Astrocyte (in vitro differentiated cells and primary cell): ENCODE data around the gene IGSF3. TPM values are rescaled to one million over a fixed set of nuclear protein-coding genes. Genes with fewer than 3 reads are reported as not detected.
"Not testable (repeated sequence)": the region's sequence is repeated elsewhere in the genome, so short reads cannot be mapped to it uniquely, and the experiment has no call there.

Source experiments
- DNase-seq: peaks from one replicate; pipeline ENCODE4 v3.0.0-alpha.2; 2010; ENCODE audit warnings: low read depth
- FAIRE-seq: peaks from 2 replicates; lab custom pipeline; 2011; peaks lifted over from hg19 to GRCh38; lab: Jason Lieb, UNC
- H2AFZ ChIP-seq: 2 replicates; pipeline ENCODE4 v1.6.0; 2012; ENCODE audit warnings: low read depth, low read length, inconsistent platforms
- H3K27ac ChIP-seq: 2 replicates; pipeline ENCODE4 v1.5.1; 2011; ENCODE audit warnings: low read depth, low read length, inconsistent platforms
- H3K27me3 ChIP-seq: 2 replicates; pipeline ENCODE4 v1.6.0; 2011; ENCODE audit warnings: low read length, inconsistent platforms; ENCODE audit not compliant: insufficient read depth
- H3K36me3 ChIP-seq: 2 replicates; pipeline ENCODE4 v1.5.1; 2011; ENCODE audit warnings: low read length, inconsistent platforms; ENCODE audit not compliant: insufficient read depth
- H3K4me1 ChIP-seq: 2 replicates; pipeline ENCODE4 v1.5.1; 2011; ENCODE audit warnings: low read length, inconsistent platforms; ENCODE audit not compliant: insufficient read depth
- H3K4me2 ChIP-seq: 2 replicates; pipeline ENCODE4 v1.6.0; 2012; ENCODE audit warnings: low read length, inconsistent platforms
- H3K4me3 ChIP-seq: 2 replicates; pipeline ENCODE4 v1.5.1; 2011; ENCODE audit warnings: low read depth, mild to moderate bottlenecking, low read length, inconsistent platforms; ENCODE audit not compliant: insufficient read depth
- H3K79me2 ChIP-seq: 2 replicates; pipeline ENCODE4 v1.6.0; 2012; ENCODE audit warnings: mild to moderate bottlenecking, low read length, inconsistent platforms; ENCODE audit not compliant: insufficient read depth
- H3K9ac ChIP-seq: 2 replicates; pipeline ENCODE4 v1.6.0; 2012; ENCODE audit warnings: mild to moderate bottlenecking, low read length, inconsistent platforms
- H3K9me3 ChIP-seq: 2 replicates; pipeline ENCODE4 v1.5.1; 2012; ENCODE audit warnings: low read depth, mild to moderate bottlenecking, low read length, inconsistent platforms; ENCODE audit not compliant: insufficient read depth
- H4K20me1 ChIP-seq: 2 replicates; pipeline ENCODE4 v1.6.0; 2012; ENCODE audit warnings: low read length, inconsistent platforms; ENCODE audit not compliant: insufficient read depth
- H3K27ac Mint-ChIP-seq: one replicate; pipeline ENCODE4 v1.8.0; 2021; ENCODE audit warnings: mild to moderate bottlenecking, mixed read lengths; ENCODE audit not compliant: unreplicated experiment
- H3K27me3 Mint-ChIP-seq: one replicate; pipeline ENCODE4 v1.8.0; 2021; ENCODE audit warnings: low read depth, mixed read lengths; ENCODE audit not compliant: unreplicated experiment
- H3K36me3 Mint-ChIP-seq: one replicate; pipeline ENCODE4 v1.8.0; 2021; ENCODE audit warnings: low read depth, mixed read lengths; ENCODE audit not compliant: unreplicated experiment
- H3K4me1 Mint-ChIP-seq: one replicate; pipeline ENCODE4 v1.8.0; 2021; ENCODE audit warnings: low read depth, mixed read lengths; ENCODE audit not compliant: unreplicated experiment
- H3K4me3 Mint-ChIP-seq: one replicate; pipeline ENCODE4 v1.8.0; 2021; ENCODE audit warnings: mild to moderate bottlenecking, moderate library complexity, mixed read lengths; ENCODE audit not compliant: unreplicated experiment
- H3K9me3 Mint-ChIP-seq: one replicate; pipeline ENCODE4 v1.8.0; 2021; ENCODE audit warnings: mild to moderate bottlenecking, mixed read lengths; ENCODE audit not compliant: unreplicated experiment
- CTCF ChIP-seq: IDR thresholded peaks from 2 replicates; pipeline ENCODE4 v1.5.1; 2011; ENCODE audit warnings: low read depth, mild to moderate bottlenecking, inconsistent platforms, low read length, moderate library complexity; ENCODE audit not compliant: insufficient read depth
- EZH2 ChIP-seq: IDR thresholded peaks from 2 replicates; pipeline ENCODE4 v1.6.1; 2012; ENCODE audit warnings: mild to moderate bottlenecking, low read length, inconsistent platforms; ENCODE audit not compliant: insufficient read depth
- total RNA-seq: library from RNA; stranded (reverse); gene quantifications from 2 replicates; pipeline ENCODE4 v1.2.1, GENCODE V29; 2021

IGSF3 gene
- total RNA-seq, 1 donor from 2014 or later: 11.7 TPM

DNA sequence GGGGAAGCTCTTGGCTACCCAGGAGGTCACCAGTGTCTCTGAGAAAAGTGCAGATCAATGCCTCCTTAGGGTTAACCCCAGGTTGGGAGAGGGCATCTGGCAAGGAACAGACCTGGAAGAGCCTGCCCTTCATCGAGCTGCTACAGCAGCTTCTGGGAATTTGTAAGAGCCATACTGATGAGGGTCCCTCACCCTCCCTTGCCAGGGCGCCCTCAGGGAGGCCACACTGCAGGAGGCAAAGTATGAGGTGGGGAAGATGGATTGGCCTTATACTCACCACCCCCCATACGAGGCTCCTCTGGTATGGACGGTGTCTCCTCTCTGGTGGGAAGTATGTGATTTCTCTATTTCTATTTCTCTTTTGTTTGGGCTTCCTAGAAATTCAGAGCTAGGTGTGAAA is 13.2 kb downstream of the IGSF3 start:
- Mint-ChIP-seq H3K27me3 (peaks cover 11% of the 10 kb centered on the region), H3K4me3 (no peak overlapping the region), H3K27ac (no peak overlapping the region), H3K4me1 (peaks cover 9% of the 10 kb centered on the region), H3K36me3 (peaks cover 4% of the 10 kb centered on the region), H3K9me3 (peaks cover 1% of the 10 kb centered on the region)
- DNase-seq: no peak
- Histone ChIP-seq H3K27ac (no peak overlapping the region), H3K4me3 (no peak overlapping the region), H3K36me3 (no peaks in the 10 kb centered on the region), H3K27me3 (no peaks in the 10 kb centered on the region), H3K9me3 (no peaks in the 10 kb centered on the region), H3K4me1 (no peaks in the 10 kb centered on the region), H3K4me2 (no peak overlapping the region), H4K20me1 (no peaks in the 10 kb centered on the region), H3K9ac (no peak overlapping the region), H2AFZ (no peak overlapping the region), H3K79me2 (no peaks in the 10 kb centered on the region)
- no peak for TF ChIP-seq CTCF
- TF ChIP-seq EZH2: no peak
- FAIRE-seq: no peak

- not testable (repeated sequence) for H3K4me3 ChIP-seq, H3K36me3 Mint-ChIP-seq, H3K4me2 ChIP-seq, H4K20me1 ChIP-seq, H3K4me1 ChIP-seq, H3K36me3 ChIP-seq, H2AFZ ChIP-seq, H3K9me3 Mint-ChIP-seq, H3K27me3 ChIP-seq, H3K79me2 ChIP-seq, H3K9me3 ChIP-seq, FAIRE-seq, H3K4me3 Mint-ChIP-seq, H3K27ac Mint-ChIP-seq, H3K27ac ChIP-seq, H3K9ac ChIP-seq, DNase-seq
- H3K4me1 Mint-ChIP-seq: peaks cover 17% of the 10 kb centered on the region
- peaks cover 11% of the 10 kb centered on the region for H3K27me3 Mint-ChIP-seq
Measured at GRCh38 chr1:116652598-116652997, 14.9 kb downstream of the IGSF3 start.

DNA sequence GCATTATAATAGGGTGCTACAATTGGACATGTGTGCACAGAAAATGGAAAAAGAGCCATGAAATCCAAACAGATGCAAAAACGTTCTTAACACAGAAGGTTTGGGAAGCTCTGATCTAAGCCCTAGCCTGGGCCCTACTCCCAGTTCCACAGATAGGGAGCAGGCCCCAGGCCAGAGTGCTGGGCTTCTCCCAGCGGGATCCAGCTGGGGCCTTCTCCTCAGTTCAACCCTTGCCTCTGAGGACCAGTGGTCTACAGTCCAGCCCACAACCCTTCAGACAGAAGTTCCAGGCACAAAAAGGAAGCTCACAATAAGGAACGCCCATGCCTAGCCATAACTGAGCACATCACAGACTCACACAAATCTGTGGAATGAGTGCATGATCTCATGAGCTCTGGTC is 16.8 kb downstream of the IGSF3 start:
- not testable (repeated sequence) for H3K9ac ChIP-seq, H2AFZ ChIP-seq, H3K4me1 ChIP-seq, H3K36me3 ChIP-seq, H3K27me3 ChIP-seq, H3K9me3 ChIP-seq, H4K20me1 ChIP-seq, H3K27ac Mint-ChIP-seq, H3K36me3 Mint-ChIP-seq, DNase-seq, H3K4me3 ChIP-seq, H3K79me2 ChIP-seq, H3K4me3 Mint-ChIP-seq, H3K4me2 ChIP-seq, H3K27ac ChIP-seq, H3K9me3 Mint-ChIP-seq, FAIRE-seq
- Mint-ChIP-seq H3K27me3 (peaks cover 13% of the 10 kb centered on the region), H3K4me1 (peaks cover 17% of the 10 kb centered on the region)

DNA sequence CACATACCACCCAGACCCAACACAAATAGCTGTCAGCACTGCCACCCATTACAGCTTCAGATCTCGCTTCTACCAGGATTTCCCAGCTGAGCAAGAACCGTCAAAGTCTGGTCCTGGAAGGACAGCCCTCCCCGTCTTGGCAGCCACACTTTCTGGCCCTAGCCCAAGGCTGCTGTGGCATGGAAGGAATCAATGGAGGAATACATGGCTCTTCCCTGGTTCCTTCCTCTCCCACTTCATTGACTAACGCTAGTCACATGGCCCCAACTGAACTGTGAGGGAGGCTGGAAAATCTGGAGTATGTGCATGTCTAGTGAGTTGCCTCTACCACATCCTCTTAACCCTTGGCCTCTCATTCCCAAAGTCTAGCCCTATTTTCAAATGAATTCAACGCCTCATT is 18.5 kb downstream of the IGSF3 start:
- H3K4me2 ChIP-seq: peak overlapping the region; percentile 38
- H2AFZ ChIP-seq, H3K9me3 Mint-ChIP-seq, H3K4me1 ChIP-seq, H3K4me3 ChIP-seq, H3K9me3 ChIP-seq, H3K27me3 ChIP-seq, H3K36me3 ChIP-seq, FAIRE-seq, H3K9ac ChIP-seq, H3K79me2 ChIP-seq, H3K27ac ChIP-seq, H3K36me3 Mint-ChIP-seq, H4K20me1 ChIP-seq, H3K4me3 Mint-ChIP-seq: not testable (repeated sequence)
- peak; percentile 77 for DNase-seq
- H3K4me1 Mint-ChIP-seq: peaks cover 19% of the 10 kb centered on the region
- H3K27me3 Mint-ChIP-seq: peaks cover 11% of the 10 kb centered on the region
- H3K27ac Mint-ChIP-seq: peak overlapping the region; percentile 43

- H3K36me3 Mint-ChIP-seq, H3K4me3 ChIP-seq, H3K27me3 ChIP-seq, FAIRE-seq, H3K9ac ChIP-seq, H3K27me3 Mint-ChIP-seq, H3K79me2 ChIP-seq, H3K9me3 ChIP-seq, H3K36me3 ChIP-seq, DNase-seq, H3K4me2 ChIP-seq, H3K4me3 Mint-ChIP-seq, H3K4me1 ChIP-seq, H4K20me1 ChIP-seq, H3K27ac Mint-ChIP-seq, H3K9me3 Mint-ChIP-seq, H3K27ac ChIP-seq, H2AFZ ChIP-seq: not testable (repeated sequence)
- peaks cover 26% of the 10 kb centered on the region for H3K4me1 Mint-ChIP-seq
Measured at GRCh38 chr1:116648325-116648724, 19.2 kb downstream of the IGSF3 start.
